ENCODE measurements around the gene NAE1. TPM values are rescaled to one million over a fixed set of nuclear protein-coding genes. Genes with fewer than 3 reads are reported as not detected.
"Not testable (repeated sequence)": the region's sequence is repeated elsewhere in the genome, so short reads cannot be mapped to it uniquely, and the experiment has no call there.

NAE1 gene
- 100 to 1,000 TPM; 111 to 122 TPM for total RNA-seq

DNA sequence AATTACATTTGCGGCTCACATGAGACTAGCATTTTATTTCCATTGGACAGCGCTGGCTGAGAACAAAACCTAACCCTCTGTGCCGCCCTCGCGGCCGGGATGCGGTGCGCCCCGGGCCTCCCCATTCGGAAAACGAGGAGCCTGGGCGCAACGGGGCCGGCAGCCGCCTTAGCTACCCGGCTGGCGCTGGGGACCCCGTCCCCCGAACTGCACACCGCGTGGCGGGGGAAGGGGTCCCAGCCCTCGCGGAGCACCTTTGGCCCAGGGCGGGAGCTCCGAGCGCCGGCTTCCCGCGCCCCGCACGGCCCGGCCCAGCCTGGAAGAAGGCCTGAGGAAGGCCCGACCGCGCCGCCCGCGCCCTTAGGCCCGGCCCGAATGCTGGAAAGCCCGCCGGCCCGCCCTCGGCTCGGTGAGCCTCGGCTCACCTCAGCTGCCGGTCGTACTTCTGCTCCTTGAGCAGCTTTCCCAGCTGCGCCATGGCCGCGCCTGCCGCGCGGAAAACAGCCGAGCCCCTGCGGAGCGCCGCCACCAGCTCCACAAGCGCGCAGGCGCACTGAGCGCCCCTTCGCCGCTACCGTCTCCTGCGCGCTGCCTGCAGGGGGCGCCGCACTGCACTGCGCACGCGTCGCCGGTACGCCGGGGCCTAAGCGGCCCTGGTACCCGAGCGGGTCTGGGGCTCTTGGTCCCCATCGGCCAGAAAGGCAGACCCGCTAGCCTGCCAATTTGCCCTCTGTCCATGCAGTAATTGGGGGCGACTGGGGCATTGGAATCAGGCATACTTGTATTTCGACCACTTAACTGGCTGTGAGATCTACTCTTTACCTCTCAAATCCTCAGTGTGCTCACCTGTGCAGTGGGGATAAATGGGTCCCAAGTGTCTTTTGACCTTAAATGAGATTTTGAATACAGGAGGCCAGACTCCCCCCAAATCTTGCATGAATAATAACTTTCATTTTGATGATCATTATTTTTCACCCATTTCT lies at the start of gene NAE1:
NAE1 (minus strand) TSS at position 555 of the 983 bp plus-strand sequence; CDS start at position 478, 77 bp downstream.
- ChIA-PET POLR2A (interaction anchor here (0.6 to 2.2 kb wide), 9 partner anchors 12 to 87 kb away, joined by 3 to 19 read pairs (median 3); no protein-coding TSS in a partner anchor), CTCF (interaction anchor here (0.6 to 4.0 kb wide), 35 partner anchors 9 to 1790 kb away, joined by 3 to 62 read pairs (median 5); partner anchors contain the start of genes CA7, DYNC1LI2, PDP2 and RRAD)

DNA sequence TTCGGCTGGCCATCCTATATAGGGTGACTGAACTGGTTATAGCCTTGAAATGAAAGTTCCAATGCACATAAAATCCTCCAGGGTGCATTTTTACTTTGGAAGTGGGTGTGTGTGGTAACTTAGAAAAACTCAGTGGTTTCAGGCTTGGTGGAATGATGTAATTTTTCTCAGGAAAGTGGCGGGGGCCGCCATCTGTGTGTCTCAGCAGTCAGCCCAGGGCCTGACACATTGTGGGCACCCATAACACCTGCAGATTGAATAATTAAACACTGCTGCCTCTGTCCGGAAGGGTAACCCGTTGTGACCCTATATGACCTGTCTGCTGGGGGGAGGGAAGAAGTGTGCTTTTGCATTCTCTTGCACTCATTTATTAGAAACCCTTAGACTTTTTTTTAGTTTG lies 47.3 kb upstream of the NAE1 start:
- CTCF ChIA-PET = interaction anchor here (2.0 kb wide), 1 partner anchor 10 kb away, joined by 8 read pairs; no protein-coding TSS in a partner anchor
- POLR2A ChIA-PET = no interaction called here

DNA sequence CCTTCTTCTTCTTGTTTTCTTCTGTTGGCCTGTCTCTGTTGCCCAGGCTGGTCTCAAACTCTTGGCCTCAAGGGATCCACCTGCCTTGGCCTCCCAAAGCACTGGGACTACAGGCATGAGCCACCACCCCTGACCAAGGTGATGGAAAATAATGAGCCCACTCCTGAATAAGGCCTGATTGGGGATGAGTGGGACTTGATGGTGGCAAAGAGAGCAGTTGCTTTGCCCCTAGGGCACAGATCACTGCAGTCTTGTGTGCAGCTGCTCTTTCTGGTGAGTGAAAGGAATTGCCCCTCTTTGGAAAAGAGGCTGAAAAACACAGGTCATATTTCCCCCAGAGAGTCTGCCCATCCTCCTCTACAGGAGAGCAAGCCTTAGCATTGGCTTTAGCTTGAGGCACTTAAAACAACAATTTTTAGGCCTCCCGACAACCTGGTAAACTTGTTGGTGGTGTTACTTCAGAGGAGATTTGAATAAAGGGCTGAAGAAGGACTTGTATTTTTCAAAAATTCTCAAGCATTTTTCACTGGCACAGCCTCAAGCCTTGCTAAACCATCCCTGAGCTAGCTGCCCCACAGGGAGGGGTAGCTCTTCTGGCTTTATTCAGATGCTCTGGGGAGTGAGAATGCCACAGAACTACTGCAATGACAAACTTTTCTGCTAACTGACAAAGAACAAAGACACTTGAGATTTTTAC lies 43.5 kb upstream of the NAE1 start:
- POLR2A ChIA-PET = interaction anchor here (0.6 to 0.8 kb wide), 7 partner anchors 41 to 302 kb away, joined by 3 to 23 read pairs (median 7); no protein-coding TSS in a partner anchor
- CTCF ChIA-PET = interaction anchor here (0.7 to 1.9 kb wide), 4 partner anchors 44 to 76 kb away, joined by 3 to 16 read pairs (median 3); partner anchors contain the start of genes CIAO2B and NAE1

DNA sequence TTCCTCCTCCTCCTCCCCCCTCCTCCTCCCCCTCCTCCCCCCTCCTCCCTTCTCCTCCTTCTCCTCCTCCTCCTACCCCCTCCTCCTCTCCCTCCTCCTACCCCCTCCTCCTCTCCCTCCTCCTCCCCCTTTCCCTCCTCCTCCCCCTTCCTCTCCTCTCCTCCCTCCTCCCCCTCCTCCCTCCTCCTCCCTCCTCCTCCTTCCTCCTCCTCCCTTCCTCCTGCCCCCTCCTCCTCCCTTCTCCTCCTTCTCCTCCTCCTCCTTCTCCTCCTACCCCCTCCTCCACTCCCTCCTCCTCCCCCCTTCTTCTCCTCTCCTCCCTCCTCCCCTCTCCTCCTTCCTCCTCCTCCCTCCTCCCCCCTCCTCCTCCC lies 42.9 kb upstream of the NAE1 start:
- CTCF ChIA-PET = interaction anchor here (0.9 to 4.3 kb wide), 6 partner anchors 9 to 118 kb away, joined by 3 to 34 read pairs (median 4); partner anchors contain the start of gene NAE1
- POLR2A ChIA-PET = interaction anchor here (1.3 kb wide), 1 partner anchor 43 kb away, joined by 12 read pairs; the partner anchor contains the start of gene NAE1

DNA sequence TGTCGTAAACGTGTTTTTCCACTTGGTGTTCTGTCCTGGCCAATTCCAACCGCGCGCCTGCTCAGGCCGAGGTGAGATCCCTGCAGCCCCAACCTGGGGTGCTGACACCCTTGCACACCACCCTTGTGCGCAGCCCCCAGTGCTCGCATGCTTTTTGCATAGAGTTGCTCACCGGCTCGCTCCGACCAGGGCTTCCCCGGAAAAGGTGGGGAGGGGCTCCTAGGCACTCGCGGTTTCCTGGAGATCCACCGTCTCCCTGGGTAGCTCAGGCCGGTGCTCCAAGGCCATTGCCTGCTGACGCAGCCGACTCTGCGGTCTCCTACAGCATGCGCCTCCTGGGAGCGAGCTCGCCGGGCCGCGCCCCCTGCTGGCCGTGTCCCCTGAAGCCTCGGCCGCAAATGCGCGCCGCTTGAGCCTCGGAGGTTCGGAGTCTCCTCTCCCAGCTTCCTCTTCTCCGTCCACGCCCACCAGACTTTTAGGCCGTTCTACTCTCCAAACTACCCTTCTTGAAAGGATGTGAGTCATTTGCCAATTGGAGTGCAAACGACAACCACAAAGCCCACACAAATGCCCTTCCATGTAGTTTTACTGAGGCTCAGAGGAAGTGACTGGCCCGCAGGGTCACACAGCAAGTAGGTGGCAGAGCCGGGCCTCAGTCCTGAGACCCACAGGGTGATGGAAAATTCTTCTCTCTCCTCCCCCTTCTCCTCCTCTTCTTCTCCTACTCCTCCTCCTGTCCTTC lies 42.3 kb upstream of the NAE1 start:
- ChIA-PET CTCF (interaction anchor here (0.8 to 4.3 kb wide), 10 partner anchors 9 to 121 kb away, joined by 3 to 34 read pairs (median 3); partner anchors contain the start of gene NAE1), POLR2A (interaction anchor here (0.8 to 1.3 kb wide), 2 partner anchors 42 to 60 kb away, joined by 4 to 12 read pairs; partner anchors contain the start of gene NAE1)

DNA sequence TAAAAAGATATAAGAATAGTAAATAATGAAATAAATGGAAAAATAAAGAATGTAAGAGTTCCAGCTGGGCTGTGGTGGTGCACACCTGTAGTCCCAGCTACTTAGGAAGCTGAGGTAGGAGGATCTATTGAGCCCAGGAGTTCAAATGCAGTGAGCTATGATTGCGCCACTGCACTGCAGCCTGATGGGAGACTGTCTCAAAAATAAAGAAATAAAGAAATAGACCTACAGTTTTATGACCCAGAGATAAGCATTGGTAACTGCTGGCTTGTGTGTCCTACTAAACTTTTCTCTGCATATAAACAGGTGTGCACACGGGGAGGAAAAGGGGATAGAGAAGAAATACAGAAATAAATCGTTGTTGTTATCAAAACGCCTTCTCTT lies 41.8 kb upstream of the NAE1 start:
- POLR2A ChIA-PET = interaction anchor here (0.8 to 1.3 kb wide), 2 partner anchors 42 to 61 kb away, joined by 4 to 12 read pairs; partner anchors contain the start of gene NAE1
- CTCF ChIA-PET = interaction anchor here (0.8 to 4.3 kb wide), 10 partner anchors 10 to 120 kb away, joined by 3 to 34 read pairs (median 3); partner anchors contain the start of gene NAE1

DNA sequence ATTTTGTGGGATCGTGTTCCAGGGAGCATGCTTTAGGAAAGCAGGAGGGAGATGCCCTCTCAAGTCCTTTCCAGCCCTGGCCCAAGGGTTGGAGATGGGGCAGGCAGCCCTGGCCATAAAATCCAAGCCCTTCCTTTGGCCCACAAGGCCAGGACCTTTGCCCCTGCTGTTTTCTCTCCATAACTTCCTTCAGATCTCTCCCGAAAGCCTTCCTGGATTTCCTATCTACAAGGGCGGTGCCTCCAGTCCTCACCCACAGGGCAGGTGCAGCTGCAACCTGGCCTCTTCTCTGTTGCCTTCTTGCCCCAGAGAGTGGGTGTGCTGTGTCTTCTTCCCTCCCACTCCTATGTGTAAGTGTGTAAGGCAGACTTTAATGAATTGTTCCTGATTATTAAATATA lies 41.1 kb upstream of the NAE1 start:
- ChIA-PET POLR2A (no interaction called here), CTCF (interaction anchor here (1.2 to 4.3 kb wide), 3 partner anchors 19 to 41 kb away, joined by 3 to 34 read pairs (median 3); partner anchors contain the start of gene NAE1)

DNA sequence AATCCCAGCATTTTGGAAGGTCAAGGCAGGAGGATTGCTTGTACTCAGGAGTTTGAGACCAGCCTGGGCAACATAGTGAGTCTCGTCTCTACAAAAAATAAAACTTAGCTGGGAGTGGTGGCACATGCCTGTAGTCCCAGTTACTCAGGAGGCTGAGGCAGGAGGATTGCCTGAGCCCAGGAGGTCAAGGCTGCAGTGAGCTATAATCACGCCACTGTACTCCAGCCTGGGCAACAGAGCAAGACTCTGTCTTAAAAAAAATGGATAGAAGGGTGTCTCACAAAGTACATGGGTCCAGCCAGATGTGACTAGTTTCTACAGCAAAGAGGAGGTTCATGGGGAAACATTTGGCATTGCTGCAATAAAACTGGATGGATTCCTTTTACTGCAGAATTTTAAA lies 40.6 kb upstream of the NAE1 start:
- POLR2A ChIA-PET = not testable (repeated sequence)
- CTCF ChIA-PET = interaction anchor here (1.3 to 4.3 kb wide), 2 partner anchors 37 to 41 kb away, joined by 3 to 34 read pairs; partner anchors contain the start of gene NAE1

DNA sequence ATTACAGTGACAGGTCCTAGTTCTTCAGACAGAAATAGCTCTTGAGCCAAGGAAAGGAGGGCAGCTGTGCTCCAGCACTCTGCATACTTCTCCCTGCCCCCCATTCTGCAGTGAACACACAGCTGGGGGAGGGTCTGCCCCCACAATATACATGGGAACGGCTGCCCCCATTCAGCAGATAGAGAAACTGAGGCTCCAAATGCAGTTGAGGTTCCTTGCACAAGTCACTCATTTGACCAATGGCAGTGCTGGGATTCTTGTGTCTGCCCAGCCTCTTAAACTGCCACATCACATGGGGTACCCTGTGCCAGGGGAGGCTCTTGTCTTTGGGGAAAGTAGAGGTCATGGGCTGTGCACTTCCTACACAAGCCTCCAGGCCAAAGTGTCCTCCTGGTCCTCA lies 38.6 kb upstream of the NAE1 start:
- CTCF ChIA-PET = interaction anchor here (2.0 to 4.7 kb wide), 3 partner anchors 39 to 124 kb away, joined by 6 to 62 read pairs (median 34); partner anchors contain the start of gene NAE1
- POLR2A ChIA-PET = no interaction called here

DNA sequence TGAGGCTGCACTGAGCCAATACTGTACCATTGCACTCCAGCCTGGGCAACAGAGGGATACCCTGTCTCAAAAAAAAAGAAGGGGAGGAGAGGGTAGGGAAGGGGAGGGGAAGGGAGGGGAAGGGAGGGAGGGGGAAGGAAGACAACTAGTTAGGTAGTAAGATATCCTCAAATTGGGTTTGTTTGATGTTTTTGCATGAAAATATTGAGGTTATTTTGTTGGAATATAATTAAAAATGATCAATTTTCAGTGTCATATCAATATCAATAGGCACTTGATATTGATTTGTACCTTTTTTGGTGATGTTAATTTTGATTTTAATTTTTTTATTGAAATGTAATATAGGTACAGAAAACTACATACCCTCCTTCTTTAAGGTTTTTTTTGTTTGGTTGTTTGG lies 32.9 kb upstream of the NAE1 start:
- CTCF ChIA-PET = interaction anchor here (1.4 kb wide), 1 partner anchor 33 kb away, joined by 4 read pairs; the partner anchor contains the start of gene NAE1
- POLR2A ChIA-PET = no interaction called here

DNA sequence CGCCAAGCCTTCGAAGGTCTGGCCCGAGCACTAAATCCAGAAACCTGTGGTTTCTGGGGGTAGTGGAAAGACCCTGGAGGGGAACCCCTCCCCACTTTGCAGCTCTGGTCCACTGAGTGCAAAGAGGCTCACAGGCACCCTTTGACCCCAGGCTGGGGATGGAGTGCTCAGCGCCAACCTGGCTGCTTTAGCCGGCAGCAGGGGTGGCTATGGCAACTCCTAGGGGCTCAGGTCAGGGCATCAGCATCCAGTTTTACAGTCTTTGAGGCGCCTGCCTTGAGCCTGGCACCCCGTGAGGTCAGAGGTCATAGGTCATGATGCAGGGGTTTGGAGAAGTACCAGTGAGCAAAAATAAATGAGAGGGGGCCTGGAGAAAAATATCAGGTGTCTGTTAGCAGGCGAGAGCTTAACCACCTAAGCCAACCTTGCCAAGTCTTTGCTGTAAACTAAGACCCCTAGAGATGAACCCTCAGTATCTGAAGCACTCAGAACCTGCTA lies 31.3 kb upstream of the NAE1 start:
- ChIA-PET POLR2A (no interaction called here), CTCF (interaction anchor here (1.3 kb wide), 1 partner anchor 11 kb away, joined by 3 read pairs; no protein-coding TSS in a partner anchor)

DNA sequence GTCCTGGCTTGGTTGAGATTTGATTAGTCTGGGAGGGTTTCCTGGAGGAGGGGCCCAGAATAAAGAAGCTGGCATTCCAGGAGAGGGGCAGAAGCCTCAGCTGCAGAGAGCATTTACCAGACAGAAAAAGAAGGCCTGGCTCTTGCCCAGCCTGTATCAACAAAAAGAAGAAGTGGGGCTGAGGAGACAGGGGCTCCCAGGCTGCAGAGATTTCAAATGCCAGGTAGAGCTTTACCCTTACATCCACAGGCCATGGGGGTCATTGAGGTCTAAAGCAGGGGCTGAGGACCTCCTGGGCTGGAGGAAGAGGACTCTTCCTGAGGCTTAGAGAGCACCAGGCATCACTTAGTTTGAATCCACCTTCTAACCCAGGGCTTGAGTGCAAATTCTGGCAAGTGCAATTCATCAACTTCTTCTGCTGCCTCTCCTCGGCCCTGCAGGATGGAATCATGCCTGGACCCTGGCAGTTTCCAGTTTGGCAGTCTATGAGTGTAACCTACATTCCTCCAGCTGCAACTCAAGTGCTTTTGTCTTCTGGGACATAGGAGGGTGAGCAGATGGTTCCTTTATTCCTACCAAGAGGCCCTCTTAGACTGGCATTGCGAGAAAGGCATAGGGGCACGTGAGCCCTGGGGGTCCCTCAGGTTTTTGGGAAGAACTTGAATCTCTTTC lies 28.8 kb upstream of the NAE1 start:
- CTCF ChIA-PET = interaction anchor here (1.2 kb wide), 1 partner anchor 8 kb away, joined by 5 read pairs; no protein-coding TSS in a partner anchor
- POLR2A ChIA-PET = no interaction called here

DNA sequence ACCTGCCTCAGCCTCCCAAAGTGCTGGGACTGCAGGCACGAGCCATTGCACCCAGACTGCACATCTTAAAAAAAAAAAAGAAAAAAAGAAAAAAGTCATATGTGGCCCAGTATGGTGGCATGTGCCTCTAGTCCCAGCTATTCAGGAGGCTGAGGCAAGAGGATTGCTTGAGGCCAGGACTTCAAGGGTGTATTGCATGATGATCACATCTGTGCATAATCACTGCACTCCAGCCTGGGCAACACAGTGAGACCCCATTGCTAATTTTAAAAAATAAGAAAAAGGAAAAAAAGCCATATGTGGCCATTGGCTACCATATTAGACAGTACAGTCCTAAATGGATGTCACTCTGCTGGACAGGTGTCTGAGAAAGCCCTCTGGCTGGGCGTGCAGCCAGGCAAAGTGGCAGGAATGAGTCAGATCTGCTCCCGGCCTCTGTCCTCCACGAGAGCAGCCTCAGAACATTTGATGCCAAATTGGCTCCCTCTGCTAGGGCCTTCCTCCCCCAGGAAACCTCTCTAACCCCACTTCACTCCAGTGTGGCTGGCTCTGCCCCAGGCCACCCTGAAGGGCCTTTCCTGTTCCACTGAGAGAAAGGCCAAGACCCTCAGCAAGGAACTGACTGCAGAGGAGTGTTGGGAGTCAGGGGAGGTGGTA lies 28.1 kb upstream of the NAE1 start:
- POLR2A ChIA-PET = no interaction called here

DNA sequence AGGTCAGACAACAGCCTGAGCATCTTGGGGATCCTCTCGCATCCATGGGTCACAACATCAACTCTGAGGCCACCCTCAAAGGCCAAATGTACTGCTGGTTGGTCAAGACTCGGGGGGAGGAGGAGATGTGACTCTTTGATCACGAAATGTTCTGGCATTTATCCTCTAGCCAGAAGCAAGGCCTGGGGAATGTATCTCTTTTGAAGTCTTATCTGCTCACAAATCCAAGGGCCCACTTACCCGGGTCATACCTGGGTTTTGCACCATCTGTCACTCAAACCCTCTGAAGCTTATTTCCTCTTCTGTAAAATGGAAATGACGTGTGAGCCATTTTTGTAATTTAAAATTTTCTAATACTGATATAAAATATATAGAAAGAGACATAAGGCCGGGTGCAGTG lies 26.7 kb upstream of the NAE1 start:
- POLR2A ChIA-PET = interaction anchor here (0.7 kb wide), 1 partner anchor 73 kb away, joined by 4 read pairs; no protein-coding TSS in a partner anchor
- CTCF ChIA-PET = interaction anchor here (1.6 to 2.2 kb wide), 2 partner anchors 10 to 27 kb away, joined by 5 to 12 read pairs; partner anchors contain the start of gene NAE1

More for the DNA sequence above, 28.1 kb upstream of the NAE1 start:
- CTCF ChIA-PET = interaction anchor here (1.2 kb wide), 2 partner anchors 9 to 28 kb away, joined by 4 to 5 read pairs; partner anchors contain the start of gene NAE1

DNA sequence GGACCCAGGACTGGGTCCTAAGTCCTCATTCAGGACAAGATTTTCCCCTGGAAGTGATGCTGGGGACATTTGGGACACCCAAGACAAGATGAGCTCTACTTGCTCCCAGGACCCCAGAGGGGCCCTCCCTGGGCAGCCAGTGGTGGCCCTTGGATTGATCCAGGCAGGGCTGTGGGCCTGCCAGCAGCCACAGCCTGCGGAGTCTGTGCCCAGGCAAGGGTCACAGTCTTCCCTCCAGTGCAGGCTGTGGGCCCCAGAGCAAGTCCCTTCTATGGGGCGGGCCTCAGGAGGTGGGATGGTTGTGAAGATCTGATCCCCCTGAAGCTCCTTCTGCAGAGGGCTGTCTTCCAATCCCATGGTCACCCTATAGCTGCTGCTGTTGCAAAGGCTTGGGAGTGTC lies 26.0 kb upstream of the NAE1 start:
- ChIA-PET CTCF (interaction anchor here (0.5 to 2.2 kb wide), 3 partner anchors 11 to 181 kb away, joined by 3 to 12 read pairs (median 5); partner anchors contain the start of gene NAE1), POLR2A (no interaction called here)

DNA sequence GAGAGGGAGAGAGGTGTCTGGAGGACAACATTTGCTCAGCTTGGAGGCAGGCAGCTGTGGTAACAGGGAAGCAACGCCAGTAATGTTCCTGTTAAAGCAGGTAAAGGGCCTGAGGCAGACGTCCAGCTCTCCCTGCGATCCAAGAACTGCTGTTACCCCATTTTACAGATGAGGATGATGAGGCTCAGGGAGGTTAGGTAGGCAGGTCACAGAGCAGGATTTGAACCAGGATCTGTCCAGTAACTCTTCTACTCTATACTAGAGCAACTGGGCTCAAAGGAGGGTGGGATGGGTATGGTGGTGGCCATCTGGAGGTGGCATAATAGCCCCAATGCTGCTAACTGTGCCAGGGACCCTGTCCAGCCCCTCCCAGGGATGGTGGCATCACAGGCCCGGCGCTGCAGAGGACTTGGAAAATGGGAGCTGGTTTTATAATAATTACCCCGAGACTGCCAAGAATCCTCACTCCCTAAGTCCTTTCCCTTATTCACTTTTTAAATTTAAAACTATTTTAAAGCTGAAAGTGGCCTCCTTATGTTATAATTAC lies 25.5 kb upstream of the NAE1 start:
- ChIA-PET POLR2A (no interaction called here), CTCF (interaction anchor here (0.5 to 2.2 kb wide), 3 partner anchors 11 to 180 kb away, joined by 3 to 12 read pairs (median 5); partner anchors contain the start of gene NAE1)
